Astrocyte (in vitro differentiated cells and primary cell): ENCODE results near the gene IL34.

Source experiments
- EZH2 ChIP-seq: IDR thresholded peaks from 2 replicates; pipeline ENCODE4 v1.6.1; 2012; ENCODE audit warnings: mild to moderate bottlenecking, low read length, inconsistent platforms; ENCODE audit not compliant: insufficient read depth
- TF ChIP-seq, protein P1 (sequence below): IDR thresholded peaks from 2 replicates; pipeline ENCODE4 v1.5.1; 2011; ENCODE audit warnings: low read depth, mild to moderate bottlenecking, inconsistent platforms, low read length, moderate library complexity; ENCODE audit not compliant: insufficient read depth

DNA sequence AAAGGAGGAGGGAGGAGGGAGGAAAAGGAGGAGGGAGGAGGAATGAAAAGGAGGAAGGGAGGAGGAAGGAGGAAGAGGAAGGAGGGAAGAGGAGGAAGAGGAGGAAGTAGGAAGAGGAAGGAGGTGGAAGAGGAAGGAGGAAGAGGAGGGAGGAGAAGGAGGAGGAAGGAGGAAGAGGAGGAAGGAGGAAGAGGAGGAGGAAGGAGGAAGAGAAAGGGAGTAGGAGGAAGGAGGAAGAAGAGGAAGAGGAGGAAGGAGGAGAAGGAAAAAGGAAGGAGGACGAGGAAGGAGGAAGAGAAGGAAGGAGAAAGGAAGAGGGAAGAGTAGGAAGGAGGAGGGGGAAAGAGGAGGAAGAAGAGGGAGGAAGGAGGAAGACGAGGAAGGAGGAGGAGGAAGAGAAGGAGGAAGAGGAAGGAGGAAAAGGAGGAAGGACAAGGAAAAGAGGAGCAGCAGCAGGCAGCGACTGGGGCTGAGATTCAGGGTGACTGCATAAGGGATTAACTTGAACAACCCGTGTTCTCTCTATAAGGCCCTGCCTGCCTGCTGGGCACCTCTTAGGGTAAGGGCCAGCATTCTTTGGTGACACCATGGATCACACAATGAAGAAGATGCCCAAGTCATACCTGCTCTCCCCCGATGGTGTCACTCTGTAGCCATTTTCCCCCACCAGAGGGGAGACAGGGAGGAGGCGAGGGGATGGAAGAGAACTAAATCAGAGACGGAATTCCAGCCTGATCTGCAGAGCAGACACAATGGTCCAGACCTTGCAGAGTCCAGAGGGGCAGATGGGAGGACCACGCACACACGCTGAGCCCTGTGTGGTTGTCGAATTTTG, 1.4 kb upstream of the IL34 start:
- TF ChIP-seq, protein P1, sequence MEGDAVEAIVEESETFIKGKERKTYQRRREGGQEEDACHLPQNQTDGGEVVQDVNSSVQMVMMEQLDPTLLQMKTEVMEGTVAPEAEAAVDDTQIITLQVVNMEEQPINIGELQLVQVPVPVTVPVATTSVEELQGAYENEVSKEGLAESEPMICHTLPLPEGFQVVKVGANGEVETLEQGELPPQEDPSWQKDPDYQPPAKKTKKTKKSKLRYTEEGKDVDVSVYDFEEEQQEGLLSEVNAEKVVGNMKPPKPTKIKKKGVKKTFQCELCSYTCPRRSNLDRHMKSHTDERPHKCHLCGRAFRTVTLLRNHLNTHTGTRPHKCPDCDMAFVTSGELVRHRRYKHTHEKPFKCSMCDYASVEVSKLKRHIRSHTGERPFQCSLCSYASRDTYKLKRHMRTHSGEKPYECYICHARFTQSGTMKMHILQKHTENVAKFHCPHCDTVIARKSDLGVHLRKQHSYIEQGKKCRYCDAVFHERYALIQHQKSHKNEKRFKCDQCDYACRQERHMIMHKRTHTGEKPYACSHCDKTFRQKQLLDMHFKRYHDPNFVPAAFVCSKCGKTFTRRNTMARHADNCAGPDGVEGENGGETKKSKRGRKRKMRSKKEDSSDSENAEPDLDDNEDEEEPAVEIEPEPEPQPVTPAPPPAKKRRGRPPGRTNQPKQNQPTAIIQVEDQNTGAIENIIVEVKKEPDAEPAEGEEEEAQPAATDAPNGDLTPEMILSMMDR, result no peak
- no peak for TF ChIP-seq EZH2
